Prostate gland (tissue), 2 donors: Measurements from ENCODE around the gene TROAP.

ENCODE experiments used
- CTCF ChIP-seq, 4 experiments: fragments of 200-600 bp in 2 of 4; fragments of 450-650 bp in 2 of 4; sonication (generic) in 2 of 4; IDR thresholded peaks; 1 replicate in 3 of 4; 2 replicates in 1 of 4; pipeline ENCODE4 v1.5.1; 2016 to 2019; ENCODE audit warnings: antibody characterized with exemption in 4 of 4, mild to moderate bottlenecking in 2 of 4, moderate library complexity in 2 of 4
- POLR2A ChIP-seq: fragments of 450-650 bp; IDR thresholded peaks from one replicate; pipeline ENCODE4 v1.6.1; 2016; ENCODE audit warnings: antibody characterized with exemption, mild to moderate bottlenecking
- POLR2AphosphoS5 ChIP-seq: sonication (generic); formaldehyde crosslinking; IDR thresholded peaks from one replicate; pipeline ENCODE4 v1.6.1; 2017; ENCODE audit warnings: antibody characterized with exemption

- TF ChIP-seq CTCF (IDR thresholded peaks at IDR 0.05) (no peak), POLR2A (no peak), POLR2AphosphoS5 (no peak)
These were observed 39.0 kb downstream of the TROAP start for GRCh38 chr12:49362077-49362476.
